ENCODE data around the gene CDC73.
"Not testable (repeated sequence)": the region's sequence is repeated elsewhere in the genome, so short reads cannot be mapped to it uniquely, and the experiment has no call there.

The CDC73 gene

GRCh38 chr1:193288548-193289080 lies 166.8 kb downstream of the CDC73 start:
- not testable (repeated sequence) for DNase-seq (ENCODE audit: low read depth in 2 of 2)

- DNase-seq (ENCODE audit: low read depth in 2 of 2): no peak
These were observed 171.9 kb downstream of the CDC73 start for GRCh38 chr1:193293726-193294125.

DNA sequence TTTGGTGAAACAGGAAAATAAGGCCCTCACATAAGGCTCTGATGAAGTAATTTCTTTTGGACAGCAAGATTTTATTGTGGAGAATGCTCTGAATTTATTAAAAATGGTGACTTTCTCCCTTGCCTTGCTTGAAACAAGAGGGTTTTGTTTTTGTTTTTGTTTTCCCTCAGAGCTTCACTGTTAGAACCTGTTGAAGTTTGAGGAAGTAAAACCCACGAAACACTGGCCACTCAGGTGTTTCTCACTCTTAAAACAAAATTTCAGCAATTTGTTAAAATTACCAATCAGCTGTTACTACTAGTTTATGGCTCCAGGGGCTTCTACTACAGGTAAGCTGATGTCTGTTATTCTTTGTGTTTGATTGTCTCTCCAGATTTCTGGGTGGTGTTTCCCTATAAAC lies 177.2 kb downstream of the CDC73 start:
- DNase-seq (ENCODE audit: low read depth in 2 of 2): no peak

GRCh38 chr1:193301746-193302145 lies 179.9 kb downstream of the CDC73 start:
- no peak for DNase-seq (ENCODE audit: low read depth in 2 of 2)

GRCh38 chr1:193303849-193304248 lies 182.0 kb downstream of the CDC73 start:
- DNase-seq (ENCODE audit: low read depth in 2 of 2): no peak

All from stimulated activated CD4-positive, alpha-beta T cell treated with anti-CD3 and anti-CD28 coated beads, Interleukin-12 subunit alpha, Interleukin-12 subunit beta, amount 100 ng/mL, for 24 hours (primary cell).